ENCODE measurements around the gene P2RY13.
A peak's percentile ranks its signal among the peaks of the same experiment; 100 is the strongest.

P2RY13 gene

DNA sequence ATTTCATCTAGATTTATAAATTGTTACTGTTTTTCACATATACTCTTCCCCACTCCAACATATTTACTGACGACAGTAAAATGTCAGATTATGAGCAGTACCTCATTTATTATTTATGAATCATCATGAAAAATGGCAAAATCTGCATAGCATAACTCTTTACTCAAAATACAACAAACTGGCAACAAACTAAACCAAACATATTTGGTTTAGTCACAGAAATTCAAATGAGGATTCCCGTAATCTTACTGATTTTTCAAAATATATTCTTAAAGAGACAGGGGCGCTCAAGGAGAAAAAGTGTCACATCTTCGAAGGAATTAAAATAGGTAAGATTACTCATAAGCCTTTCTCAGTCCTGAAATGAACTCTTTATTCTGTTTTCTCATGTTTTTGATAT lies 9.7 kb downstream of the P2RY13 start:
- no peak for DNase-seq

DNA sequence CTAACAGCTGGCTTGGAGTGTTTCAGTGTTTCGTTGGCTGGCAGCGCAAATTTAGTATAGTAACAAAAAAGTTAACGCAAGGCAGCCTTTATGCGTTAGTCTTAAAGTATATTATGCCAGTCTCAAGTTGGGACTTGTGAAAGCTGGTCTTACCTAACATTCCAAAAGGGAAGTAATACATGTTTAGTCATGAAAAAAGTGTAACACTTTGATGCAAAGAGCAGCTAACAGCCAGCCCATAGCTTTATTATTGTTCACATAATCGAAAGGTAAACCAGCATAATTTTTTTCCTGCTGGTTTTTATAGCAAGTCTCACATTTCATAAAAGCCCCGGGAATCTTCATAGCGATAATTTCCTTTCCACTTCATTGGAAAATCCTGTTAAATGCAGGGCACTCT lies 10.4 kb downstream of the P2RY13 start:
- DNase-seq = no peak

DNA sequence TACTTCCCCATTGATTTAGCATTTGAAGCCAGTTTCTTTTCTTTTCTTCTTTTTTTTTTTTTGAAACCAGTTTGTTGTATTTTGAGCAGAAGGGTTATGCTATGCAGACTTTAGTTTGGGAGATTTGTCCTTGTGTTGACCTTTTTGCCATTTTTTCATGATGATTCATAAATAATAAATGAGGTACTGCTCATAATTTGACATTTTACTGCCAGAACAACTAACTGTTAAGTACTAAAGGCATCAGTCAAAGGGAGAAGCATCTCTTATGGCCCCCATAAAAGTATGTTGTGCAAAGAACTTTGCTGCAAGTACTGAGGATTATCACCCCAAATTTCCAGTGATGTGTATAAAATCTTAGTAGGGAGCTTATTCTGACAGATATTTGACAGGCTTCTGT lies 11.0 kb downstream of the P2RY13 start:
- no peak for DNase-seq

DNA sequence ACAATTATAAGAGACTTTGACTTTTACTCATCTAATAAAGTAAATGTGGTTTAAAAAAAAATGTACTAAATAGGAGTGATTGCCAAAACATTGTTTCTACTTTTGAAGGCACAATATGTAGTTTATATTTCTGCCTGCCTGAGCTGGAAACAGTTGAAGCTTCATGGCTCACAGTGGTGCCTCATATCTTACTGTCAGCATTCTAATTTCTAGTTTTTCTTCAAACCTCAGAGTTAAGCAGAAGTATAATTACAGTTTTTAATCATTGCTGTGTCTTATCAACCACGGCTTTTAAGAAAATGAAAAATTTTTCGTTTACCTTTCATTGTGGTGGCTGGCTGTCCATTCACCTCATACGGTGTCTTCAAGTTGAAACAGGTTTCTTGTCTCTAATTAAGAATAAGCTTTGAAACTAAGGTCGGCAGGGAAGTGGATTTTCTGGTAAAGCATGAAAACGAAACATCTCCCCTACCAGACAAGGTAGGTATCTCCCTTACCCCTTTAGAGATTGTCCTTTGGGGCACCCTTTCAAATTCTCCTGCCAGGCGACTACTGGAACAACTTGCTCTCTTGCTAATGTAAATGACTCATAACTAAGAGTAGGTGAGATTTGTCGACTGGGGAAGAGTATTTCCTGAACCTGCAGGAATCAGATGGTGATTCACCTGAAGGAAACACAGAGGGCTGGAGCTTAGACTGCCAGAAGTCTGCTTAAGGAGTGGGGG lies 12.9 kb downstream of the P2RY13 start, which contains the start of gene GPR87:
TSS of gene GPR87 (minus strand) at position 554 of the 725 bp plus-strand sequence. CDS start 16,720 bp downstream, outside the sequence.
- DNase-seq = no peak

DNA sequence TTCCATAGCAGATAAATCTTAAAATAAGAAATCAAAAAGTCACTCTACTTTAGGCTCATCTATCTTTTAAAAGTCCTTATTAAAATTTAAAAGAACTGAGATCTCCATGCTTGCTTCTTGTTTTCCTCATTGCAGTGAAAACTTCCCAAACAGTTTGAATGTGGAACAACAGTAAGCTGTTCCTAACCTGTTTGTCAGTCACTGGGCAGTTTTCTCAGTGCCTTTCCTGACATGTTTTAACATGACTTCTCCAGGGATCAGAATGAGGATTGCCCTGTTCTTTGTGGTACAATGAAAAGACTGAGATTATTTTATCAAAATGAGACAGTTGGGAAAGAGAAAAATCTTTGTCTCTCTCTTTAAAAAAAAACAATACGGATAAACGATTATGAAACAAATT lies 13.5 kb downstream of the P2RY13 start:
- DNase-seq = no peak

DNA sequence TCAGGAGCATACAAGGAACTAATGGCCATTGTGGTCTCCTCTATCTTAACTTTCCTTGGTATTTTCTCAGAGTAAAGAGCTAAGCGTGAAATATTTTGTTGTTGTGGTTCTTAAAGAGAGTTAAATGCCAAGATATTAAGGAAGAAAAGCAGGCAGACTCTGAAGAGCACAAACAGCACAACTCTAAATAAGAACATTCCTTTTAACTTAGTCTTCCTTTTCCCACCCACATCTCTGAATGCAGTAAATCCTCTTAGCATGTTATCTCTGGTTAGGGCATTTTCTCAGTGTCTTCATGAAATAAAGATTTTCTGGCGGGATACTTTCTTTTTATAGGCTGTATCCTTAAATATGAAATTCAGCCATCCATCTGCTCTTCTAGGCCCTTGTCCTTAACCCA lies 14.2 kb downstream of the P2RY13 start:
- no peak for DNase-seq

DNA sequence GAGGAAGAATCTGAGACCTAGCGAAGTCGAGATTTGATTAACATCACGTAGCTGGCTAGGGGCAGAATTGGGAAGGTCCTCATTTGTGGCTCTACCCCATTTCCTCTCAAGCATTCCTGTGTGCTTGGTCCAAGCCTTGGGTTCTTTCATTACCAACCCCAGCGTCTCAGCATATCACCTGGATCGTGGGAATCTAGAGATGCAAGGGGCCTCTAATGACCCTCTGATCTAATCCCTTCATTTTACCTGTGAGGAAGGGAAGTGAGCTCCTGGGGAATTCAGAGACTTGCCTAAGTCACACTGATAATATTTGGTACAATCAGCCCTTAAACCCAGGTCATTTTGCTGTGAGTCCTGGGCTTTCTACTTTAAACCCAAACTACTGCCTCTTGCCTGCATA lies 14.8 kb downstream of the P2RY13 start:
- DNase-seq = no peak

DNA sequence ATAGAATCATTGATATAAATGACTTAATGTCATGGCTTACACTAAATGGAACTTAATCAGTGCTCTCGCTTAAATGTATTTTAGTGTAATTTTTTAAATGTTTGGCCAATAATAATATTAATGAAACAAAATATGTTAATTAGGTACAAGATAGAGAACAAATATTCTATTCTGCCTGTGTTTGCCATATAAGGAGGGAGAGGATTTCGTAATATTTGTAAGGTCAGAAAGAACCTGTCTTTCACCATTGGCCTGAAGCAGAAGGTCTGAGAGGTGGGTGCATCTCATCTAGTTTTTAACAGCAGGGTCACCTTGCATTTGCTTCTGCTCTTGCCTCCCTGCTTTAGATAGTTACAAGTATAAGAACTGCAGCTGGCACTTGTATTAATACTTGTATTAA lies 15.2 kb downstream of the P2RY13 start:
- no peak for DNase-seq

DNA sequence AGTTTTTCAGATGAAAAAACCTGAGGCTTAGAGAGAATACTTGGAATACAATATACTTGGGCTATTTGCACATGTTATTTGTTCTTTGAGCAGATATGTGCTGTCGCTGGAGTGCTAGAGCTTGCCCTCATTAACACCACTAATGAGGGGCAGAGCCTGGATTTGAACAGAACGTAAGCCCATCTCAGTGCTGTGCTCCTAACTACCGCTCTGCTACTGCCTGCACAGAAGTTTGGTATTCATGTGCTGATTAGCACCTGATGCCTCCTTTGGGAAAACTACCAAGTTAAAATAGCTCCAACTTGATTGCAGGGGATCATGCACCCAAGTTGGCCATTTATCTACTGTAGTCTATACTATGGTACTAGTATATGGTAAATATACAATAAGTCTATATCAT lies 16.4 kb downstream of the P2RY13 start:
- DNase-seq = no peak

DNA sequence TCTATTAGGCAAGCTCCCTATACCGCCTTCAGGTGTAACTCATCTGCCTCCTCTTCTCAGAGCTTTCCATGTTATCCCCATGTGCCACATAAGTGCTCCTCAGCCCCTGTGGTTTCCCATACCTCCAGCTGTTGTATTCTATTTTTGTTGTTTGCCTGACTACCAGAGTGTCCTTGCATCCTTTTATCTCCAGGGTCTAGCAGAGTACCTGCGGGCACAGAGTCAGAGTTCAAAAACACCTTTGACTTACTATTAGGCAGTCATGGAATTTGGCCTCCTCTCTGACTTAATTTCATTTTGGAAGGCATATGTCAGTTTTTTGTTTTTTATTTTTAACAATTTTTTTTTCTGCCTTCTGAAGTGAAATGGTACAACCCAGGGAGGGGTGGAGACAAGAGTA lies 19.8 kb downstream of the P2RY13 start:
- DNase-seq = no peak

DNA sequence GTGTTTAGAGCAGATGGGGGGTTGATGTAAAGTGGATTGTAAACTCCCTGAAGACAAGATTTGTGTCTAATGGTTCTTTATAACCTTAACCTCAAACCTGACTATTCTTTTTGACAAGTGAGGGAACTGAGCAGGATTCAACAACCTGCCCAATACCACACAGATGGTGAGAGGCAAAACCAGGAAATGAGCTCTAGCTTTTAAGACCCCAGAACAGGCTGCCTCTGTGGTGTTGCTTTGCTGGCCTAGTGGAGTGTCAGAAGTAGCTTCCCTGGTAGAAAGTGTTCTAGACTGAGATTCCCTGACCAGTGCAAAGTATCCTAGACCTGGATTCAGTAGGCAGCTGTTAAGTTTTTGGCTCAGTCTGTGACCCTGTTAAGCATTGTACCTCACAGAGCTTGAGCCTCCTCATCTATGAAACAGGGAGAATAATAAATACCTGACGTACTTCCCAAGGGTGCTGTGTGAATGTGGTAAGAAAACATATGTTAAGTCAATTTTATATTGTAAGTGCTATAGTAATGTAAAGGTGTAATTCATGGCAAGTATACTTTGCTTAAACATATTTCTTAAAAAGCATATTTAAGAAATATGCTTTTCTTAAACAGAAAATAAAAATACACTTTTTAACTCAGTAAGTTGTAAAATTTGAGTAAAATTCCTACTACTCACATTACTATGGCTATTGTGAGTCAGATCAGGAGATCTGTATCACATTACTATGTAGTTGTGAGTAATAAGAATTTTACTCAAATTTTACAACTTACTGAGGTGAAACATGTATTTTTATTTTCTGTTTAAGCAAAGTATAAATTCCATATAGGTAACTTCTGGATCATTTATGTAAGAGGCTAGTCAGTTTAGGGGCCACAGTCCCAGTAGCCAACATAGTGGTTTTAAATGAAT lies 21.5 kb downstream of the P2RY13 start:
- no peak for DNase-seq

DNA sequence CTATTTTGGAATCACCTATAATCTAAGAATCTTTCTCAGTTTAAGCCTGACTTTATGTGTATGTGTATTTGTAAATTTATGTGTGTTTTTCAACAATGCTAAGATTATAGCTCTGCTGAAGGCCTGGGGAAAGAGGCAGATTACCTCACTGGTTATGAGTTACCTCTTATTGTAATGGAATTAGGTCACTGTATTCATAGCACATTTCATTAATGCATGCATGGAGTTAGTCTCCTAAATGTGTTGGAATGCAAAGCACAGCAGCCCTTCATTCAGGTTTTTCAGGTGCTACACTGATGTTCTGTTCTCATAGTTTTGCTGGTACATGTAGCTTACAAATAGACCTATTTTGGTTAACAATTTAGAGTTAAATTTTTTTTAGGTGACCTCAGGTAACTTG lies 22.2 kb downstream of the P2RY13 start:
- DNase-seq = no peak

DNA sequence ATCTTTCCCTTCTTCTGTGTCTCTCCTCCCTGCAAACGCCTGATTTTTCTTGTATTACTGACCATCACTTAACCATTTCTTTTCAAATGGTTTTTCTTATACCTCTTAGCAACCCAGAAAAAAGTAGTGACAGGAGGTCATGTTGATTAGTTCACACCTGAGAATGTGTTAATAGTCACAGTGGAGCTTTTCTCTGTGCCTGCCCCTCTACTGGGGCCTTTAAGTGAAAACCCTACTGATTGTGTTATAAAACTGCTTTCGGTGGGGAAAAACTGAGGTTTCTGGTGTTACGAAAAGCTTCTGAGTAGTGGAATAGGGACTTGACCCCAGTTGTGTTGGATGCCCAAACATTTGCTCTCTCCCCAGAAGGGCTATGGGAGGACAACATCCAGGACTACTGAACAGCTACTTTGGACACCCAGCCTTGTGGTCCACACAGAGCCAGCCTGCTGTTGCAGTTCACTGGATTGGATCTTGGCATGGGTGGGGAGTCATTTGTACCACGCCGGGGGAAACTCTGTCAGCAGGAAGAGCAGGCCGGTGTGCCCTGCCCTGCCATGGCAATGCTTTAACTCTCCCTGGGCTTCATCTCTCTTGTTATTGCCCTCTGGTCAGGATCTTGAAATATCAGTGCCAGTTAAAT lies 23.1 kb downstream of the P2RY13 start:
- no peak for DNase-seq

DNA sequence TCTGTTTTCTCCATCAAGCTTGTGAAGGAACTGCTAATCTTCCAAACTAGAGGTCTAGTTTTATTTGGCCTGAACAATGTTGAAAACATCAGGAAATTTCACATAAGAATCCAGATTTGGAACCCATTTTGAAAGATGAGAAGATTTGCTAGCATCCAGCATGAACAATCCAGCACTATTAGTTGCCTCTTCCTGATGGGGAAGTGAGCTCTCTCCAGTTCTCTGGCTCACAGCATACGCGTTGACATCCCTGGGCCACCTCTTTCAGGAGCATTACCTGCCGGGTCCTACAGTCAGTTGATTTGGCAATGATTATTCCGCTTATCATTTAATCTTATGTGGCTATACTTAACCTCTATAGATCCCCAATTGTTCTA lies 23.6 kb downstream of the P2RY13 start:
- DNase-seq = no peak

DNA sequence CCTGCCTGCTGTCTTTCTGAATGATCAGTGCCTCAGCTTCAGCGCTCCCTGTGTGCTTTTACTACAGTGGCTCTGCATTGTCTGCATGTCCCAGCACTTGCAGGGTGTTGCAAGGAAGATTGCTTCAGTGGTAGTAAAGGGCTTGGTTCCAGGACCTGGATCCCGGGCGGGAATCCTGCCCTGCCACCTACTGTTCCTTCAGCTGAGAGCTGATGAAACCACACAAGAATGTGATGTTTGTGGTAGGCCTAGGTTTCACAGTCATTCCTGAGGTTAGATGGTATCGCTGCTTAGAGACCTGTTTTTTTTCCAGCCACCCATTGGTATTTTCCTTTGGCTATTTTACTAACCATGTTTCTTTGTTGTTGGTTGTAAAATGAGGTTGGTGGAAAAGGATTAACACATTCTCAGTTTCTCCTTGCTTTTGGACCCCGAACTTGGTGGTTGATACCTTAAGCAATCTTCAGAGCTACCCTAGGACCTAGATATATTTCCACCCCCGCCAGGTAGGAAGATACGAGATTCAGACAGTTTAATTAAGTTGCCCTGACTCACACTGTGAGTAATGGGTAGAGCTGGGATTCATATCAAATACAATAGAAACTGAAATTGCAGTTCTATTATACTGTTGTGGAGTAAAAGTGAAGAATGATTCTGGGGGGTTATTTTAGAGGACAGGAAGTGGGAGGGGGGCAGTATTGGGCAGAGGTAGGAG lies 24.1 kb downstream of the P2RY13 start:
- DNase-seq = no peak

DNA sequence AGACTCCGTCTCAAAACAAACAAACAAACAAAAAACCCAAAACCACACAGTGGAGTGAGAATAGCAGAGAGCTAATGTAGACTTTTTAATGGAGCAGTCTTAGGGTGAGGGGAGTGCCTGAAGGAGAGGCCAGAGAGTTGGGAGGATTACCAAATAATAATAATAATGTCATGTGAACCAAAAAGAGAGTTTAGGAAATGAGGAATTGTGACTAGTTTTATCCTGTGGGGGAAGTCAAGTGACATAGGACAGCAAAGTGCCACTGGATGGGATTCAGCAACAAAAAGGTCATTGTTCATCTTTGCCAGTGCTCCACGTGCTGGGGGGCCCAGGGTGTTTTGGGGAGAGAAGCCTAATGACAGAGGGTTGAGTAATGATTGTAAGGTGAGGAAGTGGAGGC lies 25.6 kb downstream of the P2RY13 start:
- no peak for DNase-seq

DNA sequence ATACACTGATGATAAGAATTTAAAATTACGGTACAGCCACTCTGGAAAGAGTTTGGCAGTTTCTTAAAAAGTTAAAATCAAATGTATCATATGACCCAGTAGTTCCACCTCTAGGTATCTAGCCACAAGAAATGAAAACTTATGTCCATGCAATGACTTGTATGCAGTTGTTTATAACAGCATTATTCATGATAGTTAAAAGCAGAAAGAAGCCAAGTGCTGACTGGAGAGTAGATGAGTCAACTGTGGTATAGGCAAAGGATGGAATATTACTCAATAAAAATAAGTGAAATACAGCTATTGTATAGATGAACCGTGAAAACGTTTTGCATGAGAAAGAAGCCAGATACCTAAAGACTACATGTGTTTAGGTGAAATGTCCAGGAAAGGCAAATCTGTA lies 27.6 kb downstream of the P2RY13 start:
- no peak for DNase-seq

DNA sequence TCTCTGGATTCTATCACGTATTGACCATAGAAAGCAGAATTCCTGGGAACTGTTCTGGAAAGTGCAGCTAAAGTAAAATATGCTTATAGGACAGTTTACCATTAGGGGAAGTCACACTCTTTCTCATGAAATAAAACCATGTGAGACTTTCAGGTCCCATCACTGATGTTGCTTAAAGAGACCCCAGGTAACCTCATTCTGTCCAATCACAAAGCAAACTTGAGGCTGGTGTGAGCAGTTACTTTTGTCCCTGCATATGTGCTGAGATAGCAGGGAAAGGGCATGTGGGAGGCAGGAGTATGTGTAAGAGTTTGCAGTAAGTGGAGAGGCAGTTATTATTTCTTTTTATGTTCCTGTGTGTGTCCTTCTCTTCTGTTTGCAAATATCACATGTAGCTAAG lies 28.8 kb downstream of the P2RY13 start:
- DNase-seq = no peak

DNA sequence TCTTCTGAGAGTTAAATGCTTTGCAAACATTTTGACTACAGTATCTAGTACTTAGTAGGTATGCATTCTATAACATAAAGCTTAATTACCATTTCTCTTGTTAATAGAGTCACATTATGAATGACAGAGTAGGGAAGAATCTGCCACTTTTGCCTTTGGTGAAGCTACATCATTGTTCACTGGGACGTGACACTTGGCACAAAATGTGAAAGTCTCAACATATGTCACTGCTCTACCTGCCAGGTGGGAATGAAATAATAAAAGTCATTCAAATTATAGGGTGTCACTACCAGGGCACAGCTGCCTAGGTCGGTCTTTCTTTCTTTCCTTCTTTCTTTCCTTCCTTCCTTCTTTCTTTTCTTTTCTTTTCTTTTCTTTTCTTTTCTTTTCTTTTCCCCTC lies 30.3 kb downstream of the P2RY13 start:
- no peak for DNase-seq

DNA sequence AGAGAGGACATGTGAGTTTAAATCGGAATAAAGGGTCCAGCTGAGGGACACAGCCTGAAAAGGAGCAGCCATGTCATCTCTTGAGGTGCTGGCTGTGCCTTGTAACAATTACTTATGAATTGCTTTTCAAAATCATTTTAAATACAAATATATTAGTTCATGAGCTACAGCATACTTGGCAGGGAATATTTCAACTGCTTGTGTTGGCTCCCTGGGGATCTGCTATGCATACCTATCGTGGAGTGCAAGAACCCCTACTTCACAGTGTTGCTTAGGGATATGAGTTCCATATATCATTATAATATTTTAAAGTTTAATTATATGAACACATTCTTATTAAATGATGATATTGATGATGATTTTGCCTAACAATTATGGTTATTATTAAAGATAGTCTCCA lies 31.9 kb downstream of the P2RY13 start:
- no peak for DNase-seq

DNA sequence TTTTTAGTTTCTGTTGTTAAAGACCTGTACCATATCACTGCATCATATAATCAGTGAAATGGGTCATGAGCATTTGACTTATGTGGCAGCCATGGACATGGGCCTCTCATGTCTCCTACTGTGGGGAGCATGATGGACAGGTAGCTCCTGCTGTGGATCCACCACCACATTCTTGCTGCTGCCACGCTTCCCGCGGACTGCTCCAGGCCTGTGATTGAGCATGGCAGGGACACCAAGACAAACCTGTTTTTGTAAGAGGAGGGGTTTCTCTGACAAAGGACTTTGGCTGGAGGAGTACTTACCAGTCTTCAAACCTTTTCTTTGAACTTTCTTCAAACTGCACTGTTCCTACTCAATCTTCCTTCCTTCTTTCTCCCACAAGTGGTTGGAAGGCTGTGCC lies 33.1 kb downstream of the P2RY13 start:
- no peak for DNase-seq

DNA sequence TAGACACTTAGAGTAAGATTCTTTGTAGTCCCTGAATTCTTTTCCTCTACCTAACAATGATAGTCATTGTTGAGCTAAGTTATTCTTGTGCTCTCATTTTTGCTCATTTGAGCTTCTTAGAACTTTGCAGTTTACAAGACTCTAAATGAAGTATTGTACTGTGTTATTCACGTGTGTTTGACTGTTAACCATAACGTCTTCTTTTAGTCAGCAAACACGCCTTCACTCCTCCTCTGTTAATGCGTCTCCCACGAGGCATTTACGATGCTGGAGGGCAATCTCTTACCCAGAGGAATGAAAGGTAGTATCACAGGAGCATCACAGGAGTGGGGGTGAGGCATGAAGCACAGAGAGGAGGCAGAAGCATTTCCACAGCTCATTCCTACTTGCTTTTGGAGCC lies 36.2 kb downstream of the P2RY13 start:
- no peak for DNase-seq

DNA sequence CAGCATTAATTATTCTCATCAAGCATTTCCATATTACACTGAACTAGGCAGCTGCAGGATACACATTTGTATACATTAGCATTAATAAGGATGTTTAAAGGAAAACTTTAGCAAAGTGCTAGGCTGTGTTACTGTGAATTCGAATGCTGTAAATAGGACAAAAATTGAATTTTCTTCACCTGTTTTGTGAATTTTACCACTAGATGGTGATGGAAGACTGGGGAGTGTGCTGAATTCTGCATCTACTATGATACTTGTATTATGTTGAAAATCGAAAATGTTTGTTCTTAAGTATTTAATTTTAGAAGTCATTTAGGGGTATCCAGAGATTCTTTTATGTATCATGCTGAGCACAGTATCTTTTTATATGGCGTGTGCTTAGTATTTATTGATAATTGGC lies 38.7 kb downstream of the P2RY13 start:
- DNase-seq = peak; percentile 59 to 66
